ENCODE results near the gene GREM1. TPM values are rescaled to one million over a fixed set of nuclear protein-coding genes. Genes with fewer than 3 reads are reported as not detected.

Gene GREM1
- total and polyA plus RNA-seq, 2 of the 4 experiments (the other 2 are of a cell fraction), result 848 to 852 TPM

DNA sequence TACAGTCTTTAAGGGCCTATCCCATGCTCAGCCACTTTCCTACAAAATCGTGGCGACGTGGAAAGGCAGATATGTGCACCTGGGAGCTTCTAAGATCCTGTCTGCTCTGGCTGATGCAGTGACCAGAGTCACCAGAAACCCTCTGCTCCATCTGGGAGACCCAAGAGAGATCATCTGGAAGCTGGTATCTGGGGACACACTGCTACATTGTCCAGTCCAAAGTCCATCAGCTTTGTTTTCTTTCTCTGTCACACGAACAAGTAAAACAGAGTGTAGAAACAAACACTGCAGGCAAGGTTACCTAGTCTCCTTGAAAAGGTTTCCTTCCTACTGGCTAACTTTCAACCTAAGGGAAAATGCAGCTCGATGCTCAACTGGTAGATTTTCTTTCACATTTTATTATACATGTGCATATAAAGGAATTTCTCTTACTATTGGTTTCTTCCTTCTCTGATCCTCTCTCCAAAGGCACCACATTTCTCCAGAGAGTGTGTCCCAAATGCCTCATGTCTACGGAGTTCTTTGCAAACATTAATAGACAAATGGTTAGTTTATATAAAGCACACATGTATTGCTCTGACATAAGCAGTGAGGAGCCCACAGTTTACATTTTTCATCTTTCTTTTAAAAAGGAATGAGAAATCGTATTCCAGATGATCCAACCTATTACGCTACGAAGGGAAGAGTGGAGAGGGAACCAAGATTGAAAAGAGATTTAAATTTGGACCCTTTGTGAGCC lies 8.3 kb upstream of the GREM1 start:
- WGBS, 2 experiments (ENCODE audit: extremely low coverage in 2 of 2, insufficient read length in 1 of 2), result 82% methylated on average over 4 of the region's 9 CpGs; no CpG with 5 or more reads in 1 of the 2 experiments
- H2BK120ac ChIP-seq (ENCODE audit: low read depth, low read length), result peak overlapping the region; percentile 61; the same call in 1 of the 2 replicates
- no peak for TF ChIP-seq FOS (IDR thresholded peaks at IDR 0.05; ENCODE audit: low read depth, low read length)
- no peak for TF ChIP-seq MAZ (IDR thresholded peaks at IDR 0.05; ENCODE audit: borderline replicate concordance, low read depth, low read length)
- TF ChIP-seq CEBPB (IDR thresholded peaks at IDR 0.05; ENCODE audit: low read depth, low read length), result 0 out of 2 replicates have a peak, but pooled peaks have one; percentile 2
- 0 out of 2 replicates have a peak, but pooled peaks have one; percentile 11 for TF ChIP-seq BHLHE40 (IDR thresholded peaks at IDR 0.05; ENCODE audit: low read depth, low read length)
- H2BK20ac ChIP-seq (ENCODE audit: low read depth, low read length), result peak overlapping the region; percentile 72
- CTCF ChIA-PET, result interaction anchor here (0.7 to 1.3 kb wide), 3 partner anchors 47 to 284 kb away, joined by 3 to 4 read pairs (median 3); no protein-coding TSS in a partner anchor
- in situ Hi-C loops (cut with MboI; ENCODE audit: low sequenced_read_pairs) (loop anchor here (10.0 kb wide), 1 partner anchor 45 kb away; no protein-coding TSS in a partner anchor), intact Hi-C loops (cut with micrococcal nuclease) (loop anchor here (2.0 kb wide), 1 partner anchor 35 kb away; no protein-coding TSS in a partner anchor), dilution Hi-C loops (cut with HindIII; ENCODE audit: low sequenced_read_pairs, unreplicated experiment) (no loop called here)
- peak overlapping the region; percentile 32; the same call in 2 of the 3 replicates for H2BK15ac ChIP-seq (ENCODE audit: low read depth, low read length)
- peak; percentile 85 for ATAC-seq (ENCODE audit: low read depth)
- peak overlapping the region in 1 of 2 experiments; percentile 68; a peak in 2 of 4 replicates for H4K8ac ChIP-seq (ENCODE audit: low read depth in 2 of 2, low read length in 2 of 2)
- H4K5ac ChIP-seq (ENCODE audit: low read depth, low read length), result peak overlapping the region; percentile 7
- no peak overlapping the region for H2AK9ac ChIP-seq (replicated peaks; ENCODE audit: low read depth, low read length, poor library complexity)
- peak overlapping the region; percentile 65 for H3K18ac ChIP-seq (ENCODE audit: low read depth, low read length)
- H3K27ac ChIP-seq (ENCODE audit: insufficient read depth, low read length), result peak overlapping the region; percentile 51; the same call in 1 of the 2 replicates
- peak overlapping the region; percentile 42; the same call in 1 of the 2 replicates for H3K4ac ChIP-seq (ENCODE audit: low read depth, low read length)
- peak overlapping the region; percentile 16 for H2BK5ac ChIP-seq (ENCODE audit: low read depth, low read length, poor library complexity, severe bottlenecking)
- no peaks in the 10 kb centered on the region for H3K9me3 ChIP-seq (ENCODE audit: control insufficient read depth, insufficient read depth, low read length)
- peak overlapping the region; percentile 71; the same call in 1 of the 2 replicates for H2AK5ac ChIP-seq (ENCODE audit: low read depth, low read length)
- peak; percentile 86 for DNase-seq
- no peaks in the 10 kb centered on the region for H3K79me1 ChIP-seq (ENCODE audit: low read depth in 1 of 2, low read length in 2 of 2)
- POLR2A ChIA-PET (ENCODE audit: unreplicated experiment), result no interaction called here
- peak overlapping the region; percentile 3 for H2AFZ ChIP-seq (replicated peaks; ENCODE audit: low read length, poor library complexity)
- peaks cover 27% of the 10 kb centered on the region for H3K4me1 ChIP-seq (ENCODE audit: control insufficient read depth, insufficient read depth, low read length)
- H3K27me3 ChIP-seq (ENCODE audit: control insufficient read depth, insufficient read depth, low read length), result peaks cover 3% of the 10 kb centered on the region; the same call in 1 of the 2 replicates
- no peaks in the 10 kb centered on the region for H4K20me1 ChIP-seq (ENCODE audit: insufficient read depth, low read length)
- peak overlapping the region; percentile 73 for H3K4me2 ChIP-seq (ENCODE audit: low read depth, low read length)
- peak overlapping the region; percentile 2; the same call in 1 of the 2 replicates for H4K91ac ChIP-seq (ENCODE audit: insufficient read depth, low read depth, low read length)
- peaks cover 11% of the 10 kb centered on the region; the same call in 1 of the 2 replicates for H3K9me1 ChIP-seq (ENCODE audit: insufficient read depth, low read length)
- peak overlapping the region; percentile 20 for H3K9ac ChIP-seq (ENCODE audit: low read depth, low read length)
- BruUV-seq (replicated peaks), result no TSS peak
- H3K36me3 ChIP-seq (ENCODE audit: control insufficient read depth, insufficient read depth, low read length), result no peaks in the 10 kb centered on the region
- H3K56ac ChIP-seq (ENCODE audit: extremely low read depth, insufficient read depth, low read length), result no peak overlapping the region
- H3K14ac ChIP-seq (replicated peaks; ENCODE audit: low read depth, low read length), result peak overlapping the region; percentile 15; the same call in 1 of the 2 replicates
- 0 out of 2 replicates have a peak overlapping the region, but pooled peaks have one; percentile 46 for H3K23ac ChIP-seq (ENCODE audit: low read depth, low read length)
- no peak overlapping the region for H3K4me3 ChIP-seq (ENCODE audit: insufficient read depth, low read depth, low read length)
